GM18517 (cell line): ENCODE results near the gene MTR.

Source experiments
- ATAC-seq: cut with Tn5 transposase; IDR thresholded peaks from one replicate; pipeline ENCODE4 v1.9.1; 2021; ENCODE audit warnings: mild to moderate bottlenecking, moderate library complexity; ENCODE audit not compliant: unreplicated experiment

MTR gene

GRCh38 chr1:236948996-236949395 lies 153.9 kb downstream of the MTR start:
- ATAC-seq: no peak

GRCh38 chr1:236950365-236950764 lies 155.3 kb downstream of the MTR start:
- no peak for ATAC-seq

GRCh38 chr1:236951672-236952071 lies 156.6 kb downstream of the MTR start:
- ATAC-seq: no peak

- ATAC-seq: no peak
Measured at GRCh38 chr1:236952246-236953003, 157.3 kb downstream of the MTR start.

- ATAC-seq: no peak
Measured at GRCh38 chr1:236953151-236953700, 158.1 kb downstream of the MTR start.
